GM19023 (cell line): ENCODE measurements around the gene LIPC.

Experiments
- ATAC-seq: cut with Tn5 transposase; IDR thresholded peaks from one replicate; pipeline ENCODE4 v1.9.1; 2021; ENCODE audit warnings: mild to moderate bottlenecking, moderate library complexity; ENCODE audit not compliant: unreplicated experiment

LIPC gene

GRCh38 chr15:58571491-58571890, 139.7 kb downstream of the LIPC start:
- no peak for ATAC-seq

GRCh38 chr15:58572521-58572920, 140.7 kb downstream of the LIPC start:
- ATAC-seq: no peak

GRCh38 chr15:58573270-58573669, 141.5 kb downstream of the LIPC start:
- ATAC-seq: no peak

- ATAC-seq: no peak
Observed at GRCh38 chr15:58574631-58575030, 142.8 kb downstream of the LIPC start.

GRCh38 chr15:58575045-58575786, 143.4 kb downstream of the LIPC start:
- no peak for ATAC-seq

GRCh38 chr15:58576657-58577056, 144.9 kb downstream of the LIPC start:
- ATAC-seq: no peak

GRCh38 chr15:58582160-58582559, 150.4 kb downstream of the LIPC start:
- no peak for ATAC-seq

- ATAC-seq: no peak
Observed at GRCh38 chr15:58583171-58583908, 151.5 kb downstream of the LIPC start.

GRCh38 chr15:58584789-58585461, 153.1 kb downstream of the LIPC start:
- no peak for ATAC-seq

- no peak for ATAC-seq
Observed at GRCh38 chr15:58585693-58586443, 154.1 kb downstream of the LIPC start.

- ATAC-seq: no peak
Observed at GRCh38 chr15:58587486-58587885, 155.7 kb downstream of the LIPC start.

GRCh38 chr15:58588096-58588495, 156.3 kb downstream of the LIPC start:
- no peak for ATAC-seq

- no peak for ATAC-seq
Observed at GRCh38 chr15:58589047-58589446, 157.3 kb downstream of the LIPC start.

GRCh38 chr15:58590236-58590635, 158.4 kb downstream of the LIPC start:
- ATAC-seq: no peak

GRCh38 chr15:58590926-58591325, 159.1 kb downstream of the LIPC start:
- ATAC-seq: no peak

GRCh38 chr15:58593870-58594269, 162.1 kb downstream of the LIPC start:
- ATAC-seq: no peak

GRCh38 chr15:58594898-58595297, 163.1 kb downstream of the LIPC start:
- ATAC-seq: no peak

GRCh38 chr15:58595516-58596263, 163.9 kb downstream of the LIPC start:
- ATAC-seq: no peak

- no peak for ATAC-seq
Observed at GRCh38 chr15:58597943-58598828, 166.4 kb downstream of the LIPC start.
